ENCODE measurements around the gene IFNA5.

IFNA5 gene

GRCh38 chr9:21289848-21290247 lies 15.3 kb downstream of the IFNA5 start:
- no peak for DNase-seq

- DNase-seq = no peak
Observed at GRCh38 chr9:21287280-21287679, 17.8 kb downstream of the IFNA5 start.

GRCh38 chr9:21286659-21287058 lies 18.5 kb downstream of the IFNA5 start:
- DNase-seq = peak; percentile 81

- no peak for DNase-seq
Observed at GRCh38 chr9:21286099-21286498, 19.0 kb downstream of the IFNA5 start.

GRCh38 chr9:21281275-21281674 lies 23.8 kb downstream of the IFNA5 start:
- DNase-seq = no peak

- no peak for DNase-seq
Observed at GRCh38 chr9:21268347-21268657, 36.8 kb downstream of the IFNA5 start.

GRCh38 chr9:21267485-21268346 lies 37.4 kb downstream of the IFNA5 start:
- DNase-seq = no peak

- DNase-seq = no peak
Observed at GRCh38 chr9:21266733-21267484, 38.2 kb downstream of the IFNA5 start.

GRCh38 chr9:21265421-21266189 lies 39.5 kb downstream of the IFNA5 start:
- DNase-seq = no peak

- DNase-seq = no peak
Observed at GRCh38 chr9:21255538-21256212, 49.4 kb downstream of the IFNA5 start.
